Stimulated activated memory B cell treated with anti-CD40 and anti-IgM and Interleukin-4, amounts not matched to agents 10 μg/mL and 1 μg/mL and 100 μg/mL, for 72 hours (primary cell): ENCODE measurements around the gene SEPTIN5.
A peak's percentile ranks its signal among the peaks of the same experiment; 100 is the strongest.
"Not testable (repeated sequence)": the region's sequence is repeated elsewhere in the genome, so short reads cannot be mapped to it uniquely, and the experiment has no call there.

Source experiments
- ATAC-seq: fragments of 150-1000 bp; cut with Tn5 transposase; 2 replicates; pipeline ENCODE4 v1.10.0; 2021
- H3K27ac Mint-ChIP-seq: one replicate; pipeline ENCODE4 v1.8.0; 2022; ENCODE audit warnings: mild to moderate bottlenecking, mixed read lengths
- H3K27me3 Mint-ChIP-seq: one replicate; pipeline ENCODE4 v1.8.0; 2022; ENCODE audit warnings: mixed read lengths
- H3K36me3 Mint-ChIP-seq: one replicate; pipeline ENCODE4 v1.8.0; 2022; ENCODE audit warnings: mixed read lengths
- H3K4me1 Mint-ChIP-seq: one replicate; pipeline ENCODE4 v1.8.0; 2022; ENCODE audit warnings: mixed read lengths
- H3K4me3 Mint-ChIP-seq: one replicate; pipeline ENCODE4 v1.8.0; 2022; ENCODE audit warnings: mild to moderate bottlenecking, moderate library complexity, mixed read lengths
- H3K9me3 Mint-ChIP-seq: one replicate; pipeline ENCODE4 v1.8.0; 2022; ENCODE audit warnings: mixed read lengths

SEPTIN5 gene

GRCh38 chr22:19675428-19675827 lies 38.9 kb upstream of the SEPTIN5 start:
- no peaks in the 10 kb centered on the region for H3K4me1 Mint-ChIP-seq
- H3K36me3 Mint-ChIP-seq, result no peaks in the 10 kb centered on the region
- ATAC-seq, result no peak
- no peak overlapping the region for H3K4me3 Mint-ChIP-seq
- H3K9me3 Mint-ChIP-seq, result peaks cover 3% of the 10 kb centered on the region
- no peak overlapping the region for H3K27ac Mint-ChIP-seq
- H3K27me3 Mint-ChIP-seq, result peaks cover 67% of the 10 kb centered on the region

- not testable (repeated sequence) for H3K4me3 Mint-ChIP-seq, H3K36me3 Mint-ChIP-seq, ATAC-seq, H3K4me1 Mint-ChIP-seq, H3K9me3 Mint-ChIP-seq, H3K27ac Mint-ChIP-seq
- H3K27me3 Mint-ChIP-seq, result peaks cover 78% of the 10 kb centered on the region
These were observed 37.9 kb upstream of the SEPTIN5 start for GRCh38 chr22:19676437-19676836.

GRCh38 chr22:19678949-19679521 lies 35.3 kb upstream of the SEPTIN5 start:
- peaks cover 74% of the 10 kb centered on the region for H3K27me3 Mint-ChIP-seq
- H3K4me3 Mint-ChIP-seq, result no peak overlapping the region
- no peaks in the 10 kb centered on the region for H3K4me1 Mint-ChIP-seq
- H3K36me3 Mint-ChIP-seq, result no peaks in the 10 kb centered on the region
- H3K9me3 Mint-ChIP-seq, result no peaks in the 10 kb centered on the region
- no peak for ATAC-seq
- H3K27ac Mint-ChIP-seq, result no peak overlapping the region

GRCh38 chr22:19679522-19680101 lies 34.7 kb upstream of the SEPTIN5 start:
- Mint-ChIP-seq H3K27me3 (peaks cover 69% of the 10 kb centered on the region), H3K9me3 (no peaks in the 10 kb centered on the region), H3K4me1 (no peaks in the 10 kb centered on the region), H3K36me3 (no peaks in the 10 kb centered on the region), H3K27ac (no peak overlapping the region), H3K4me3 (no peak overlapping the region)
- ATAC-seq, result no peak

GRCh38 chr22:19680287-19680881 lies 33.9 kb upstream of the SEPTIN5 start:
- H3K27ac Mint-ChIP-seq, result no peak overlapping the region
- H3K36me3 Mint-ChIP-seq, result no peaks in the 10 kb centered on the region
- no peak for ATAC-seq
- H3K4me3 Mint-ChIP-seq, result no peak overlapping the region
- H3K27me3 Mint-ChIP-seq, result peaks cover 63% of the 10 kb centered on the region
- no peaks in the 10 kb centered on the region for H3K4me1 Mint-ChIP-seq
- no peaks in the 10 kb centered on the region for H3K9me3 Mint-ChIP-seq

GRCh38 chr22:19680911-19681862 lies 33.1 kb upstream of the SEPTIN5 start:
- Mint-ChIP-seq H3K36me3 (no peaks in the 10 kb centered on the region), H3K9me3 (no peaks in the 10 kb centered on the region), H3K4me3 (no peak overlapping the region), H3K27ac (no peak overlapping the region), H3K27me3 (peaks cover 63% of the 10 kb centered on the region), H3K4me1 (no peaks in the 10 kb centered on the region)
- ATAC-seq, result no peak

GRCh38 chr22:19681863-19682245 lies 32.4 kb upstream of the SEPTIN5 start:
- Mint-ChIP-seq H3K36me3 (no peaks in the 10 kb centered on the region), H3K4me1 (no peaks in the 10 kb centered on the region), H3K27ac (no peak overlapping the region), H3K9me3 (no peaks in the 10 kb centered on the region), H3K4me3 (no peak overlapping the region), H3K27me3 (peaks cover 62% of the 10 kb centered on the region)
- ATAC-seq, result no peak

- peaks cover 51% of the 10 kb centered on the region for H3K27me3 Mint-ChIP-seq
- no peak for ATAC-seq
- H3K9me3 Mint-ChIP-seq, result no peaks in the 10 kb centered on the region
- no peaks in the 10 kb centered on the region for H3K4me1 Mint-ChIP-seq
- no peak overlapping the region for H3K27ac Mint-ChIP-seq
- H3K4me3 Mint-ChIP-seq, result no peak overlapping the region
- H3K36me3 Mint-ChIP-seq, result no peaks in the 10 kb centered on the region
These were observed 27.4 kb upstream of the SEPTIN5 start for GRCh38 chr22:19686946-19687345.

- Mint-ChIP-seq H3K27me3 (peaks cover 43% of the 10 kb centered on the region), H3K4me1 (no peaks in the 10 kb centered on the region), H3K27ac (no peak overlapping the region), H3K36me3 (no peaks in the 10 kb centered on the region), H3K9me3 (no peaks in the 10 kb centered on the region), H3K4me3 (no peak overlapping the region)
- no peak for ATAC-seq
These were observed 26.6 kb upstream of the SEPTIN5 start for GRCh38 chr22:19687561-19688300.

- Mint-ChIP-seq H3K27me3 (peaks cover 42% of the 10 kb centered on the region), H3K27ac (no peak overlapping the region), H3K36me3 (no peaks in the 10 kb centered on the region), H3K4me3 (no peak overlapping the region), H3K4me1 (no peaks in the 10 kb centered on the region), H3K9me3 (no peaks in the 10 kb centered on the region)
- peak; percentile 17 for ATAC-seq
These were observed 25.7 kb upstream of the SEPTIN5 start for GRCh38 chr22:19688301-19689290.

- no peaks in the 10 kb centered on the region for H3K36me3 Mint-ChIP-seq
- H3K9me3 Mint-ChIP-seq, result no peaks in the 10 kb centered on the region
- H3K4me1 Mint-ChIP-seq, result no peaks in the 10 kb centered on the region
- no peak overlapping the region for H3K27ac Mint-ChIP-seq
- peaks cover 51% of the 10 kb centered on the region for H3K27me3 Mint-ChIP-seq
- no peak overlapping the region for H3K4me3 Mint-ChIP-seq
- peak; percentile 25 for ATAC-seq
These were observed 24.9 kb upstream of the SEPTIN5 start for GRCh38 chr22:19689408-19689807.

- H3K36me3 Mint-ChIP-seq, result no peaks in the 10 kb centered on the region
- H3K4me3 Mint-ChIP-seq, result no peak overlapping the region
- ATAC-seq, result no peak
- H3K27ac Mint-ChIP-seq, result no peak overlapping the region
- no peaks in the 10 kb centered on the region for H3K9me3 Mint-ChIP-seq
- H3K4me1 Mint-ChIP-seq, result no peaks in the 10 kb centered on the region
- peaks cover 60% of the 10 kb centered on the region for H3K27me3 Mint-ChIP-seq
These were observed 23.1 kb upstream of the SEPTIN5 start for GRCh38 chr22:19691007-19691720.

GRCh38 chr22:19691721-19692341 lies 22.5 kb upstream of the SEPTIN5 start:
- no peaks in the 10 kb centered on the region for H3K9me3 Mint-ChIP-seq
- H3K4me1 Mint-ChIP-seq, result no peaks in the 10 kb centered on the region
- H3K27me3 Mint-ChIP-seq, result peaks cover 66% of the 10 kb centered on the region
- H3K4me3 Mint-ChIP-seq, result no peak overlapping the region
- no peak for ATAC-seq
- no peak overlapping the region for H3K27ac Mint-ChIP-seq
- no peaks in the 10 kb centered on the region for H3K36me3 Mint-ChIP-seq
